Adrenal gland (tissue), 12 donors: ENCODE results near the gene TTYH2. TPM values are rescaled to one million over a fixed set of nuclear protein-coding genes. Genes with fewer than 3 reads are reported as not detected.
A peak's percentile ranks its signal among the peaks of the same experiment; 100 is the strongest.

Experiments
- DNase-seq, 7 donors: peaks; one replicate each; pipeline ENCODE4 v3.0.0-alpha.2; 2019 to 2020
- H3K27ac ChIP-seq, 5 donors: fragments of 200-600 bp; sonication (generic) in 4 of 5; 1 replicate in 3 of 5; 2 replicates in 2 of 5; pipeline versions ENCODE4 v1.5.1 to v1.8.0; 2016 to 2020; ENCODE audit warnings: mild to moderate bottlenecking in 1 of 5
- H3K27me3 ChIP-seq: fragments of 200-600 bp; 2 replicates; pipeline ENCODE4 v1.8.0; 2021
- H3K36me3 ChIP-seq, 2 donors: fragments of 200-600 bp; replicated peaks in 1 of 2; 1 replicate in 1 of 2; 2 replicates in 1 of 2; pipeline versions ENCODE4 v1.5.1 to v1.8.0; 2018 to 2022
- H3K4me1 ChIP-seq, 2 donors: fragments of 200-600 bp; replicated peaks in 1 of 2; 1 replicate in 1 of 2; 2 replicates in 1 of 2; pipeline versions ENCODE4 v1.5.1 to v1.8.0; 2018 to 2021
- H3K4me3 ChIP-seq, 4 donors: fragments of 200-600 bp; sonication (generic) in 3 of 4; one replicate each; pipeline ENCODE4 v1.5.1; 2016 to 2018
- H3K9me3 ChIP-seq, 3 donors: fragments of 200-600 bp; sonication (generic) in 1 of 3; replicated peaks in 1 of 3; 1 replicate in 2 of 3; 2 replicates in 1 of 3; pipeline versions ENCODE4 v1.5.1 to v1.8.0; 2016 to 2021
- POLR2A ChIP-seq, 2 donors: fragments of 450-650 bp; IDR thresholded peaks; one replicate each; pipeline ENCODE4 v1.6.1; 2017; ENCODE audit warnings: antibody characterized with exemption in 2 of 2, mild to moderate bottlenecking in 2 of 2, moderate library complexity in 1 of 2
- WGBS, 4 donors: extraction: QIAGEN DNeasy Blood & Tissue Kit in 2 of 4; methylation state at CpG; one replicate each; pipeline versions ENCODE4 v1.1.5 to v1.1.7; 2013 to 2017; 5-methylcytosine and 5-hydroxymethylcytosine counted together
- intact Hi-C, 2 donors: fragments of 100-400 bp; cut with DNase I; formaldehyde crosslinking; loops; one replicate each; pipeline versions ENCODE4 v1.14.1 to v1.15.0; 2022 to 2023
- polyA plus RNA-seq, 3 donors: library from polyadenylated mRNA; stranded (reverse); fragments of 200-250 nt in 2 of 3; fragments of 350-450 nt in 1 of 3; fragmentation: Illumina TruSeq in 1 of 3; extraction: RNeasy Lipid Tissue Mini Kit (QIAGEN cat#74804) in 1 of 3; gene quantifications; one replicate each; pipeline ENCODE4 v1.2.3, GENCODE V29; 2013 to 2014
- total RNA-seq, 9 donors: library from RNA; depleted of rRNA in 4 of 9; stranded (reverse); fragments of >200 nt in 4 of 9; fragments of 120-200 nt in 1 of 9; fragmentation: NEBNext Ultra II Directional in 1 of 9; extraction: Animal tissue kit (Norgen Biotek cat#: 25700) in 1 of 9; gene quantifications; one replicate each; pipeline versions ENCODE4 v1.1.0 to v1.2.4, GENCODE V29; 2013 to 2023
- TF ChIP-seq, protein P1 (sequence below), 6 experiments: fragments of 450-650 bp in 4 of 6; fragments of 200-600 bp in 2 of 6; sonication (generic) in 1 of 6; IDR thresholded peaks; 1 replicate in 5 of 6; 2 replicates in 1 of 6; pipeline versions ENCODE4 v1.5.1 to v1.8.0; 2016 to 2021; ENCODE audit warnings: antibody characterized with exemption in 6 of 6, mild to moderate bottlenecking in 2 of 6, moderate library complexity in 1 of 6
- donor health status: healthy with polysubstance abuse.
- donor health status: Bipolar disorder and iron deficiency.
- donor health status: DM: yes; HTN: yes; CAD: no.
- donor health status: DM: no; HTN: no; CAD: no.
- donor health status: DM: no; HTN: no; CAD: no.
- donor health status: DM: yes; HTN: yes; CAD: no.

Gene TTYH2
- total and polyA plus RNA-seq, 12 donors, result 2.9 to 40.5 (median 7.8) TPM

DNA sequence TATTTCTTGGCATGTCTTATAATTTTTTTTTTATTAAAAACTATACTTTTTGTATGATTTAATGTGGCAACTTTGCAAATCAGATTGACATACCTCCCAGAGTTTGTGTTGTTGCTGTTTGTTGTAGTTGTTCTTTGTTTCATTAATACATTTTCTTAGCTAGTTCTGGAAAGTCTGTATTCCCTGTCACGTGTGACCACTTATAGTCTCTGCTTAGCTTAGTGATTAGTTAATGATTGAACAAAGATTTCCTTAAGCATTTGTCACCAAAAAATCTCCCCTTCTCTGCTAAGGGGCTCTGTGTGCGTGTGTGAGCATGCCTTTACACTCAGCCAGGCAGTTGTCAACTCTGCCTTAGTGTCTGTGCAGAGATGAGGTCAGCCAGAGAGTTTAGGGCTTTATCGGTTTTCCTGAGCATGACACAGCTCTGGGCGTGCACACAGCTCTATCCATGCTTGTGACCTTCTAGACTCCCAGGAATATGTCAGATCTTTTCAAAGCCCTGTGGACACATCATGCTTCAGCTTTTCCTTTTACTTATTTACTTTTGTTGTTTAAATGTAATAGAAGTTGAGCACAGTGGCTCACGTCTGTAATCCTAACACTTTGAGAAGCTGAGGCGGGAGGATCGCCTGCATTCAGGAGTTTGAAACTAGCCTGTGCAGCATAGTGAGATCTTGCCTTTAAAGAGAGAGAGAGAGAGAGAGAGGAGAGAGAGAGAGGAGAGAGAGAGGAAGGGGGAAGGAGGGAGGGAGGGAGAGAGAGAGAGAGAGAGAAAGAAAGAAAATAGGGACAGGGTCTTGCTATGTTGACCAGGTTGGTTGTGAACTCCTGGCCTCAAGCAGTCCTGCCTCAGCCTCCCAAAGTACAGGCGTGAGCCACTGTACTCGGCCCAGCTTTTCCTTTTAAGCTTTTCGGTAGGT lies 82.5 kb downstream of the TTYH2 start:
- Histone ChIP-seq H3K4me1 (peaks cover 4 to 24% of the 10 kb centered on the region in 2 donors), H3K9me3 (no peaks in the 10 kb centered on the region), H3K36me3 (no peaks in the 10 kb centered on the region), H3K4me3 (no peak overlapping the region), H3K27ac (peak overlapping the region in 4 of 5 donors; percentile 20 to 84 (median 79)), H3K27me3 (no peaks in the 10 kb centered on the region)
- TF ChIP-seq, protein P1, sequence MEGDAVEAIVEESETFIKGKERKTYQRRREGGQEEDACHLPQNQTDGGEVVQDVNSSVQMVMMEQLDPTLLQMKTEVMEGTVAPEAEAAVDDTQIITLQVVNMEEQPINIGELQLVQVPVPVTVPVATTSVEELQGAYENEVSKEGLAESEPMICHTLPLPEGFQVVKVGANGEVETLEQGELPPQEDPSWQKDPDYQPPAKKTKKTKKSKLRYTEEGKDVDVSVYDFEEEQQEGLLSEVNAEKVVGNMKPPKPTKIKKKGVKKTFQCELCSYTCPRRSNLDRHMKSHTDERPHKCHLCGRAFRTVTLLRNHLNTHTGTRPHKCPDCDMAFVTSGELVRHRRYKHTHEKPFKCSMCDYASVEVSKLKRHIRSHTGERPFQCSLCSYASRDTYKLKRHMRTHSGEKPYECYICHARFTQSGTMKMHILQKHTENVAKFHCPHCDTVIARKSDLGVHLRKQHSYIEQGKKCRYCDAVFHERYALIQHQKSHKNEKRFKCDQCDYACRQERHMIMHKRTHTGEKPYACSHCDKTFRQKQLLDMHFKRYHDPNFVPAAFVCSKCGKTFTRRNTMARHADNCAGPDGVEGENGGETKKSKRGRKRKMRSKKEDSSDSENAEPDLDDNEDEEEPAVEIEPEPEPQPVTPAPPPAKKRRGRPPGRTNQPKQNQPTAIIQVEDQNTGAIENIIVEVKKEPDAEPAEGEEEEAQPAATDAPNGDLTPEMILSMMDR (IDR thresholded peaks at IDR 0.05), result no peak
- peak in 1 of 2 donors; percentile 71 for TF ChIP-seq POLR2A (IDR thresholded peaks at IDR 0.05)
- DNase-seq, result peak; percentile 36 to 88 (median 73)
- WGBS, 4 donors, result 52 to 59% (median 56%) methylated on average over 10 of the region's 10 CpGs
- intact Hi-C loops, result loop anchor here in 1 of 2 donors (5.0 kb wide), 1 partner anchor 84 kb away; the partner anchor contains the start of gene TTYH2

DNA sequence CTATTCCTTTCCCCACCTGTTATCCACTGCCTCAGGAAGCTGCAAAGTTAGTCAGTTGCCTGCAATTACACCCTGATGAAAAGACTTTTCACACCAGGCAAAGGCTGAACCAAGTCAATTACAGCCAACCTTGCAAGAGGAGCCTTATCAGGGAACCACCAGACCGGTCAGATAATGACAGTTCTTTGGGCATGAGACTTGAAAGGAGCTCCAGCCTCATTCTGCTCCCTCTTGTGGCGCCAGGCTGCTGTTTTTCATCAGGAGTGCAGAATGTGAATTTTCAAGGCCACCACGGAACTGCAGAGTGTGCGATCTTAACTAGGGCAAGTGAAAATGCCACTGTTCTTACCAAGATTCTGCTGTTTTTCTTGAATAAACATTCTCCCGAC lies 83.2 kb downstream of the TTYH2 start:
- Histone ChIP-seq H3K4me3 (no peak overlapping the region), H3K27ac (peak overlapping the region in 4 of 5 donors; percentile 20 to 84 (median 79)), H3K27me3 (no peaks in the 10 kb centered on the region), H3K4me1 (peaks cover 4 to 24% of the 10 kb centered on the region in 2 donors), H3K9me3 (no peaks in the 10 kb centered on the region), H3K36me3 (no peaks in the 10 kb centered on the region)
- WGBS, 4 donors, result 2 to 10% (median 4%) methylated on average over 4 to 5 of the region's 5 CpGs
- peak; percentile 68 to 94 (median 86) for DNase-seq
- intact Hi-C loops, result loop anchor here in 1 of 2 donors (5.0 kb wide), 1 partner anchor 84 kb away; the partner anchor contains the start of gene TTYH2
- TF ChIP-seq, protein P1 (IDR thresholded peaks at IDR 0.05), result peak; percentile 54 to 86 (median 78)
- TF ChIP-seq POLR2A (IDR thresholded peaks at IDR 0.05), result peak in 1 of 2 donors; percentile 29

DNA sequence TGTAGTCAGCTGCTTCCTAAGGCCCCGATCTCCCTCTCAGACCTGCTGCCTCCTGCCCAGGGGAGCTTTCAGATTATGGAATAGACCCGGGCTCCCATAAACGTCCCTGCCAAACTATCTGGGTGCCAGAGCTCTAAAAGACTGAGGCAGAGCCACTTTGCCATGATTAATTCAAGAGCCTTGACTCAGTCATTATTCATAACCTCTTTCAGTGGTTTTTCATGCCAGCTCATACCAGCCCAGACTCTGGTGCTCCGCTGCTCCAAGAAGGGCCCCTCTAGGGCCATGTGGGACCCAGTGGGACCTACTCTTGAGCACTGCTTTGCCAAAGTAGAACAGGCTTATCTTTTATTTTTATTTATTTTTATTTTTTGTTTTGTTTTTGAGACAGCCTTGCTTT lies 84.6 kb downstream of the TTYH2 start:
- 34 to 61% (median 46%) methylated on average over 4 of the region's 4 CpGs for WGBS, 4 donors
- Histone ChIP-seq H3K4me3 (no peak overlapping the region), H3K36me3 (no peaks in the 10 kb centered on the region), H3K9me3 (no peaks in the 10 kb centered on the region), H3K4me1 (peaks cover 4 to 24% of the 10 kb centered on the region in 2 donors), H3K27me3 (no peaks in the 10 kb centered on the region), H3K27ac (peak overlapping the region in 3 of 5 donors; percentile 34 to 84 (median 46))
- intact Hi-C loops, result loop anchor here in 1 of 2 donors (5.0 kb wide), 1 partner anchor 86 kb away; the partner anchor contains the start of gene TTYH2
- peak in 1 of 2 donors; percentile 41 for TF ChIP-seq POLR2A (IDR thresholded peaks at IDR 0.05)
- TF ChIP-seq, protein P1 (IDR thresholded peaks at IDR 0.05), result no peak
- DNase-seq, result peak in 3 of 7 donors; percentile 43 to 51 (median 50)

DNA sequence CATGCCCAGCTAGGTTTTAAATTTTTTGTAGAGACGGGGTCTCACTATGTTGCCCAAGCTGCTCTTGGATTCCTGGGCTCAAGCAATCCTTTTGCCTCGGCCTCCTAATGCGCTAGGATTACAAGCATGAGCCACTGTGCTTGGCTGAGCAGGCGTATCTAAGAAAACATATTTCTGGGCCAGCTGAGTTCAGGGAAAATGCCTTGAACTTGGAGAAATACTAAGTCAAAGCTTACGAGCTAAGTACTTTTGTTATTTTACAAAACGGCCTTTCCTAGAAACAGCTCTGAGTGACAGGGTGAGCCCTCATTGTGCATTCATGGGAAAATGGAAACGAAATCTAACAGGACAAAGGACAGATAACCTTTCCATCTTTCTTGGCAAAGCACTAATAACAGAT lies 85.4 kb downstream of the TTYH2 start:
- TF ChIP-seq POLR2A (IDR thresholded peaks at IDR 0.05), result no peak
- TF ChIP-seq, protein P1 (IDR thresholded peaks at IDR 0.05), result no peak
- Histone ChIP-seq H3K36me3 (no peaks in the 10 kb centered on the region), H3K4me3 (no peak overlapping the region), H3K9me3 (no peaks in the 10 kb centered on the region), H3K27ac (peak overlapping the region in 2 of 5 donors; percentile 52 to 84), H3K4me1 (peaks cover 4 to 24% of the 10 kb centered on the region in 2 donors), H3K27me3 (no peaks in the 10 kb centered on the region)
- intact Hi-C loops, result loop anchor here in 1 of 2 donors (5.0 kb wide), 1 partner anchor 86 kb away; the partner anchor contains the start of gene TTYH2
- 37 to 49% (median 44%) methylated on average over 7 of the region's 7 CpGs for WGBS, 4 donors
- peak in 1 of 7 donors; percentile 47 for DNase-seq
